NOMO-1 (cell line): ENCODE results near the gene MARCHF3.

Source experiments
- DNase-seq, 2 experiments: peaks; one replicate each; lab custom pipeline; 2025; ENCODE audit not compliant: unreplicated experiment in 2 of 2; lab: John Stamatoyannopoulos, UW

The MARCHF3 gene

GRCh38 chr5:126819253-126819652, 211.1 kb downstream of the MARCHF3 start:
- DNase-seq, result no peak

- DNase-seq, result no peak
Measured at GRCh38 chr5:126818736-126819135, 211.6 kb downstream of the MARCHF3 start.
